Mononuclear cell (primary cell): ENCODE measurements around the gene MOGAT1. TPM values are rescaled to one million over a fixed set of nuclear protein-coding genes. Genes with fewer than 3 reads are reported as not detected.

Experiments
- H3K27me3 ChIP-seq: 2 replicates; pipeline ENCODE4 v1.6.0; 2011; ENCODE audit warnings: low read length, control low read depth; ENCODE audit not compliant: insufficient read depth
- H3K4me1 ChIP-seq: 2 replicates; pipeline ENCODE4 v1.5.1; 2011; ENCODE audit warnings: mild to moderate bottlenecking, low read length, control low read depth; ENCODE audit not compliant: insufficient read depth
- H3K4me3 ChIP-seq: 2 replicates; pipeline ENCODE4 v1.5.1; 2011; ENCODE audit warnings: mild to moderate bottlenecking, low read length, moderate library complexity
- H3K9me3 ChIP-seq: 2 replicates; pipeline ENCODE4 v1.5.1; 2011; ENCODE audit warnings: low read depth, mild to moderate bottlenecking, control low read depth, low read length
- total RNA-seq: library from RNA; depleted of rRNA; stranded (reverse); fragments of >200 nt; gene quantifications from one replicate; pipeline ENCODE4 v1.2.3, GENCODE V29; 2012

Gene MOGAT1
- total RNA-seq, 1 donor = not detected

DNA sequence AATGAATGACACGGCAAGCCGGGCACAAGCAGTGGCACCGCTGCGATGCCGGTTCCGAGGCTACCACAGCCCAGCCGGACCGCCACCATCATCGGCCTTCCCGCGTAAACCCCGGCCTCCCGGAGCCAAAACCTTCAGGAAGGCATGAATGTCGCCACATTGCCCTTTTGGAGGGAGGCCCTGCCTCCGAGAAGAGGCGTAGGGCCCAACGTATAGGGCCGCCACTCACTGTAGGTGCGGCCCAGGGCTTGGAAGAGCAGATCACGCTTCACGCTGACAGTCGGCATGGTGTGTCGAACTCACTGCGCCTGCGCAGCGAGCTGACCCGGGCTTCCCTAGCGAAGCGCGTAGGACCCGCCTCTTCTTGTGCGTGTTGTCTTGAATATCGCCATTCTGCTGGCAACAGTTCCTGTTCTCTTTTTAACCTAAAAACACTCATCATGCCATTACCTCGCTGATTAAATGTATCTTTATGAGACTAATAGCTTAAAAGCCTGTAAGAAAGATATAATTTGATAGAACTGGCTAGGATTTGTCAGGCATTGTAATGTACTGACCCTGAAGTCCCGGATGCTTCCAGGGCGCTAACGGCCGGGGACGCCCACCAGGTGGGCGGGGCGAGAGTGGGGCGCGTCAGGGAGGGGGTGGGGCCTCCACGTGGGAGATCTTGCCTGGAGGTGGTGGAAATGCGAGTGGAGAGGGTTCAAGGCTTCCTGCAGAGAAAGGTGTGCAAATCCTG is 15.5 kb upstream of the MOGAT1 start, which contains the start of gene FARSB:
FARSB (minus strand) TSS at position 306 of the 739 bp plus-strand sequence; CDS start at position 287, 19 bp downstream.
- H3K4me3 ChIP-seq = peak within 1 kb of the TSS; percentile 59
- H3K27me3 ChIP-seq = no peaks in the 10 kb centered on the region
- no peaks in the 10 kb centered on the region for H3K9me3 ChIP-seq
- H3K4me1 ChIP-seq = peaks cover 37% of the 10 kb centered on the region

DNA sequence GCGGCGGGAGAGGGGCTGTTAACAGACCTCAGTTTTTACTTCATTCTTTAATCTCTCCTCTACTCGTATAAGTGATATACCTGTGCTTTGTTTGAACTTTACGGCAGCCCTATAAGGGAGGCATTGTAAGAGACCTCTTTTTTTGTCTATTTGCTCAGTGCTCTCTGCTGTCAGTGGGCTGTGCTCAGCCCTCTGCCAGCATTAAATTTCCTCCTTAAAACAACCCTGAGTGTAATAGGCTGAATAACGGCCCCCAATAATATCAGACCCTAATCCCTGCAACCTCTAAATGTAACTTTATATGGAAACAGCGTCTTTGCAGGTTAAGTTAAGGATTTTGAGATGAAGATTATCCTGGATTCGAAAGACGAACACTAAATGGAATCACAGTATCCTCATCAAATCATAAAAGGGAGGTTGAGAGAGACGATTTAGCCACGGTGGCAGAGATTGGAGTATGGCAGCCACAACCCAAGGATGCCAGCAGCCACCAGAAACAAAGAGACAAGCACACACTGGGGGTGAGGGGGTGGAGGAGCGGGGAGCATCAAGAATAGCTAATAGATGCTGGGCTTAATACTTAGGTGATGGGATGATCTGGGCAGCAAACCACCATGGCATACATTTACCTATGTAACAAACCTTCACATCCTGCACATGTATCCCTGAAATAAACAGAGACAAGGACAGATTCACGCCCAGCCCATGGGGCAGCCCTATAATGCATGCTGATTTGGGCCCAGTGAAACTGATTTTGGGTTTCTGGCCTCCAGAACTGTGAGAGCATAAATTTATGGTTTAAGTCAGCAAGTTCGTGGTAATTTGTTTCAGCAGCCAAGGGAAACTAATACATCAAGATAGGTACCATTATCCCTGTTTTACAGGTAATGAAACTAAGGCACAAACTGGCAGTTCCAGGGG is 14.7 kb upstream of the MOGAT1 start:
- Histone ChIP-seq H3K4me1 (peaks cover 35% of the 10 kb centered on the region), H3K4me3 (peak overlapping the region; percentile 59), H3K9me3 (no peaks in the 10 kb centered on the region), H3K27me3 (no peaks in the 10 kb centered on the region)

DNA sequence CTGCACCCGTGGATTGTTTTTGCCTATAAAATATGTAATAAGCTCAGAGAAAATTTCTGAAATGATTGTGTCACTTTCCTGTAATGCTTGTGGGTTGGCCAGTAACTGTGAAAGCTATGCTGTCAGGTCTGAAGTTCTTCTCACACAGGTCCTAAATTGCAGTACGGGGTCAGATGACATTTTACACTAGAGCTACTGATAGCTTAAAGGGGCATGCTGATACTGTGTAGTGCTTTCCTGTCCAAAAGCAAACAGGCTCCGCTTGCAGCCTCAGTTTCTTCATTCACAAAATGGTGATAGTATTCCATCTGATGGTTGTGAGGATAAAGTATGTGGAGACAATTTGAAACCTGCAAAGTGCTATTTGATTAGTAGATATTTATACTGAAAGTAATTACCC is 8.0 kb upstream of the MOGAT1 start:
- Histone ChIP-seq H3K27me3 (no peaks in the 10 kb centered on the region), H3K9me3 (no peaks in the 10 kb centered on the region), H3K4me1 (peaks cover 24% of the 10 kb centered on the region), H3K4me3 (no peak overlapping the region)

DNA sequence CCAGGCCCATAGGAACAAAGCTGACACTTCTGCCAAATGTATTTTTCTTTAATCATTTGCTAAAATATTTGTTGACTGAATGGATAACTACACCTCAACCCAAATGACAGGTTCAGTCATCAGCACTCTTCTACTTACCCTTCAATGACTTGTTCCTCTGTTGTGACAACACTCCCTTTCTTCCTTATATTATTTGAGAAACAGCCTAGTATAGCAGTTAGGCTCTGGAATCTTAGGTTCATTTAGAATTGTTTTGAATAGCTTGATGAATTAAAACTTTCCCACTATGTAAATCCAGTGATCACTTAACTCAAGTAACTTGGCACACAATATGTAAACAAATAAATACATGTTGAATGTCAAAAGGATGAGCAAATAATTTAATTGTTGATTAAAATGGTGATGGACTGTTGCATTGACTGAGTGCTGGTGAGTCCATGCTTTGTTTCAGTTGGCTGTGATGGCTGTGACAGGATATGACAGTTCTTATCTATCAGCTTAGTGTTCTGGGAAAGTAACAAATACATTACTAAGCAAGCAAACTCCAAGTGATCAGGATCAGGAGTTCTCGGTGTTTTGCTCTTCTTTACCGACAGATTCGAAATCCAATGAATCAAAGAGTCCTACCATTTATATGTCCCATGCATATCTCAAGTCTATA is 2.8 kb upstream of the MOGAT1 start:
- Histone ChIP-seq H3K9me3 (no peaks in the 10 kb centered on the region), H3K27me3 (peaks cover 29% of the 10 kb centered on the region), H3K4me1 (peaks cover 54% of the 10 kb centered on the region), H3K4me3 (no peak overlapping the region)

DNA sequence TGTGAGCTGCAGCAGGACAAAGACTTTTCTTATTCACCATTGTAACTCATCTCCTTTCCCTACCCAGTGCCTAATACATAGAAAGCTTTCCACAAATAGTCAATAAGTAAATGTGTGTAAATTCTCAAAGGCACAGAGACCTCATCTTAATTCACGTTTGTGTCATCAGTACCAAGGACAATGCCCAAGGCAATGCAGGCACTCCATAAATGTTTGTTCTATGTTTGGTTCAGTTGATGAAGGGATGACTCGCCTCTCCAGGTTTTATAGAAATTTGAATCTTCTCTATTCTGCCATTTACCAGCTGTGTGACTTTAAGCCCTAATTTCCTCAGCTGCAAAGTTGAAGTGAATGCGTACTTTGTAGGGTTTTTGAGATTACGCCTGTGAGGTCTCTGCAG is 2.1 kb upstream of the MOGAT1 start:
- H3K4me3 ChIP-seq = no peak overlapping the region
- no peaks in the 10 kb centered on the region for H3K9me3 ChIP-seq
- peaks cover 51% of the 10 kb centered on the region for H3K4me1 ChIP-seq
- H3K27me3 ChIP-seq = peaks cover 34% of the 10 kb centered on the region

DNA sequence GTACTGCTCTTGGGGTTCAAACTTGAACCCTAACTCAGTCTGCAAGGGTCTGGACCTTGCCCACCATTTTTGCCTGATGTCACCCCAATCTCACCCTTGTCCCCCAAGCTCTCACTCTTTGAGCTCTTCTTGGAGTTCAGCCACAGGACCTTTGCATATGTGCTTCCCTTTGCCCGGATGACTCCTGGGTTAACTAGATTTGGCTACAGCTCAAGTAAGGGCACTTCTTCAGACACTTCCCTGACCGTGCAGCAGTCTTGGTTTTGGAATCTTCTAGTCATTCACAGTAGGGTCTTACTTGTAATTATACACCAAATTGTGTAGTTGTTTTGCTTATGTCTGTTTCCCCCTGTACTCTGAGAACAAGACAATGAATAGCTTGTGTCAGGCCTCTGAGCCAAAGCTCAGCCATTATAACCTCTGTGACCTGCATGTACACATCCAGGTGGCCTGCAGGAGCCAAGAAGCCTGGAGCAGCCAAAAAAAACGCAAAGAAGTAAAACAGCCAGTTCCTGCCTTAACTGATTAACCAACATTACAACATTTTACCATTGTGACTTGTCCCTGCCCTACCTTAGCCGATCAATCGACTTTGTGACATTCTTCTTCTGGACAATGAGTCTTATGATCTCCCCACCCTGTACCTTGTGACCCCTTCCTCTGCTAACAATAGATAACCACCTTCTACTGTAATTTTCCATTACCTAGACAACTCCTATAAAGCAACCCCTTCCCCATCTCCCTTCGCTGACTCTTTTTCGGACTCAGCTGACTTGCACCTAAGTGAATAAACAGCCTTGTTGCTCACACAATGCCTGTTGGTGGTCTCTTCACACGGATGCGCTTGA is 1.0 kb upstream of the MOGAT1 start:
- peaks cover 41% of the 10 kb centered on the region for H3K27me3 ChIP-seq
- H3K4me1 ChIP-seq = peaks cover 51% of the 10 kb centered on the region
- no peak overlapping the region for H3K4me3 ChIP-seq
- no peaks in the 10 kb centered on the region for H3K9me3 ChIP-seq

DNA sequence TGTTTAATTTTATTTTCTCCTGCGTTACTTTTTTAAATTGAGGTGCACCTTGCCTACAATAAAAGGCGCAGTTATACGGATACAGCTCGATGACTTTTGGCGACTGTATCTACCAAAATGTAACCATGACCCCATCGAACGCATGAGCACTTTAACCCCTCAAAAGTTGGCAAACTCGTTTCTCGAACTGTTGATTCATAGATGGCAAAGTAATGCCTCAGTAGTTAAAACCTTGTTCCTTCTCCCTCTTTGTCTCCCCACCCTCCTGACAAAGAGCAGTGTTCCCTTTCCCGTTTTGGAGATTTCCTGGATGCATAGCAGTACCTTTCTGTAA is 577 bp downstream of the MOGAT1 start:
- H3K9me3 ChIP-seq = no peaks in the 10 kb centered on the region

DNA sequence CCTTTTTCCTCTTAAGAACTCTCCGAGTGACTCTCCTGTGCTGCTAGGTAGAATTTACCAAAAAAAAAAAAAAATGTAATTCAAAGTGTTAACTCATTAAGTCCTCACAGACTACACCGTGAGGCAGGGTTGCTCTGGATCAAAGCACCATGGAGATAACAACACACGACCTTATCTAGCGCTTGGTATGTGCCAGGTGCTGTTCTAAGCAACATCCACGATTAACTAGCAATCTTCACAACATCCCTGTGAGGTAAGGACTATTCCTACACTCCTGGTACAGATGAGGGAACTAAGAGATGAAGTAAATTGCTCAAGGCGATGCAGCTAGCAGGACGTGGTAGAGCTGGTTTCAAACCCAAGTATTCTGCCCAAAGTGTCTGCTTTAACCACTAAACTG is 1.8 kb downstream of the MOGAT1 start:
- no peaks in the 10 kb centered on the region for H3K9me3 ChIP-seq
- peaks cover 48% of the 10 kb centered on the region for H3K27me3 ChIP-seq
- peaks cover 39% of the 10 kb centered on the region for H3K4me1 ChIP-seq
- no peak overlapping the region for H3K4me3 ChIP-seq

More for the DNA sequence above, 577 bp downstream of the MOGAT1 start:
- H3K4me1 ChIP-seq = peaks cover 48% of the 10 kb centered on the region
- H3K27me3 ChIP-seq = peaks cover 46% of the 10 kb centered on the region
- peak overlapping the region; percentile 17 for H3K4me3 ChIP-seq

DNA sequence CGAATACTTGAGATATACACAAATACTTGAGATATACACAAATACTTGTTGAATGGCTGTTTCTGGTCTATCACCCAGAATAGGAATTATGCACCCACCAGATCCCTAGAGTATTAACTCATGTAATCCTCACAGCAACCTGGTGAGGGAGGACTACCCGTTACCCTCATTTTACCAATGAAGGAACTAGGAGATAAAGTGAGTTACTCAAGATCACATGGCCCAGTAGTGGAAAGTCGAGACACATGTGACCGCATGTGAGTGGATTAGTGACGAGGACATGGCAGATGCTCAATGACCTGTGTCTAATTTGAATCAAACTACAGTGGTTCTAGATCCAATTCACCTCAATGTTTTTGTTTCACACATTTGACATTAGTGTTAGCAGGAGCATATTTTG is 2.4 kb downstream of the MOGAT1 start:
- Histone ChIP-seq H3K27me3 (peaks cover 50% of the 10 kb centered on the region), H3K4me1 (peaks cover 33% of the 10 kb centered on the region), H3K4me3 (no peak overlapping the region), H3K9me3 (no peaks in the 10 kb centered on the region)

DNA sequence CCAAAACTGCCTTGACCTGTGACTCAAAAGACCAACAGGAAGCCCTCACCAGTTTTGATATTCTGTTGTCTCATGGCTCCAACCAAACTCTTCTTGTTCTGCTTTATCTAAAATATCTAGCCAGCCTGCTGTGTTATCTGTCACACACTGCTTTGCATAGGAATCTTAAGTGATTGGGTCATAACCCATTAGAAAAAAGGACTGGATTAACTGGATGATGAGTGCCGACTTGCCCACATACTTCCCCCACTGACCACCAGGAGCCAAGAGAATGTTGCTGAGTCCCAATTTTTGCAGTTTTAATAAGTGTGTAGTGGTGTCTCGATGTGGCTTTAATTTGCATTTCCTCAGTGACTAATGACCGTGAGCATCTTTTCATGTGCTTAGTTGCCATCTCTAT is 6.5 kb downstream of the MOGAT1 start:
- Histone ChIP-seq H3K4me3 (no peak overlapping the region), H3K9me3 (no peaks in the 10 kb centered on the region), H3K27me3 (peaks cover 52% of the 10 kb centered on the region), H3K4me1 (no peaks in the 10 kb centered on the region)

DNA sequence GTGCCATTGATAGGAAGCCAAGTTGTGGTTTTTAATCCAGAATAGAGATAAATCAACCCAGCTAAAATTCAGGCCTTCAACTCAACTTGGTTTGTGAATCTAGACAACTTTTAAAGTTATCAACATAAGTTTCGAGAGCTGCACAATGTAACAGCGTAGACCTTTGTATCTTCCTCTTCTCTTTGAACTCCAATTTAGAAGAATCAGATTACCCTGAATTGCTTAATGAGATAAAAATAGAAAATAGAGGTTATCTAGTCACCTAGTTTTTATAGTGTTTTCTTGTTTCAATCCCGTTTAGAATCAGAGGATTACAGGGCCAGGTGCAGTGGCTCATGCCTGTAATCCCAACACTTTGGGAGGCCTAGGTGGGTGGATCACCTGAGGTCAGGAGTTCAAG is 12.3 kb downstream of the MOGAT1 start:
- Histone ChIP-seq H3K4me3 (no peak overlapping the region), H3K27me3 (peaks cover 25% of the 10 kb centered on the region), H3K4me1 (no peaks in the 10 kb centered on the region), H3K9me3 (no peaks in the 10 kb centered on the region)

DNA sequence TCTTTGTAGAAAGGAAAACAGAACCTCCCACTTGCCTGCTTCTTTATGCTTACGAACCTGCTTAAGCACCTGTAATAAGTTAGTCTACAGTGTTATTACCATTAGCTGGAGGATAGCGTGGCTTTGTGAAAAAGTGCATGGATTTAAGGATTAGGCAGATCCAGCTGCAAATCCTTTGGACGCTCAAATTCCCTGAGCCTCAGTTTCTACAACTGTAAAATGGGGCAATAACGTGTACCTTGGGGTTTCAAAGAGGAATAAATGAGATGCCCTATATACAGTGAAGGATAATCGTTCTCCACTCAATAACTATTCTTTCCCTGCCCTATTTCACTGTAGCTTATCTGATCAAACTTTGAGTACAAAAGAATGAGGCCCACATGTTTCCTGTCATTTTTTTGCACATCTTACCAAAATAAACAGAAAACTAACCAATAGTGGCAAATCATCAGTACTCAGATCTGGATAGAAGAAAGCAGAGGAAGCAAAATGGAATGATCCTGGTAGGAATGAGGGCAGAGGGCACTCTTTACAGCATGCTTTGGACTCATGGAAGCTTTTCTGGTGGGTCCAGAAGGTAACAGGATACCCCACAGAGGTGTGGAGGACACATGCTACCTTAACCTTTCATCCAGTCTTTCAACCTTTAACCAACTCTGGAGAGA is 14.8 kb downstream of the MOGAT1 start:
- Histone ChIP-seq H3K4me1 (no peaks in the 10 kb centered on the region), H3K9me3 (no peaks in the 10 kb centered on the region), H3K4me3 (no peak overlapping the region), H3K27me3 (peaks cover 8% of the 10 kb centered on the region)

DNA sequence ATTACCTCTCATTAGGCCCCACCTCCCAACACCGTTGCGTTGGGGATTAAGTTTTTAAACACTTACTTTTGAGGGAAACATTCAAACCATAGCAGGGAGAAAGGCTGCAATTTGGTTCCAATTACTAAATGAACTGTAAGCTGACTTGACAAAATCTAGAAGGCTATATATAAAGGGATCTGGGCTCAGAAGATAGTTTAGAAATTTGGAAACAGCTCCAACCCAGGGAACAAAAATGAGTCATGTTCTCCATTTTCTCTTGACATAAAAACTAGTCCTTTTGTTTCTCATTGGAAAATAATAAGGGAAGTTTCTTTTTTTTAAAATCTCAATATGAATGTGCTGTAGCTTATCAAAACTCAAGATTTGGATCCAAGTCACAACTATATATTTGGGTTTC is 17.5 kb downstream of the MOGAT1 start:
- Histone ChIP-seq H3K4me3 (no peak overlapping the region), H3K4me1 (no peaks in the 10 kb centered on the region), H3K27me3 (no peaks in the 10 kb centered on the region), H3K9me3 (no peaks in the 10 kb centered on the region)

DNA sequence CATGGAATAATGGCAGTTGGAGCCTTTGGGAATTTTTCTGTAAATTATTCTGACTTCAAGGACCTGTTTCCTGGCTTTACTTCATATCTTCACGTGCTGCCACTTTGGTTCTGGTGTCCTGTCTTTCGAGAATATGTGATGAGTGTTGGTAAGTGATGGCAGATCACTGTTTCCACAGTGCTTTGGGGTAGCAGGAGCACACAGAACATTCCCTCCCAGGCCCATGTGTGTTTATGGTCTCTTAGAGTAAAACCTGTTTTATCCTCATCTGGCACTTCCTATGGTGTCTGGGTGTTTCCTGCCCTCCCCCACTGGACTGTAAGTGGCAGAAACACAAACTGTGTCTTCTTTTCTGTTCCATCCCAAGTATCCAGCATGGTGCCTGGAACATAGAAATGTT is 17.9 kb downstream of the MOGAT1 start:
- H3K9me3 ChIP-seq = no peaks in the 10 kb centered on the region
- no peaks in the 10 kb centered on the region for H3K27me3 ChIP-seq
- H3K4me3 ChIP-seq = no peak overlapping the region
- no peaks in the 10 kb centered on the region for H3K4me1 ChIP-seq
